Measurements from ENCODE around the gene ZNF775.

ZNF775 gene

GRCh38 chr7:150412518-150413488, 33.7 kb downstream of the ZNF775 start:
- DNase-seq (ENCODE audit: low read depth in 2 of 2) = no peak

GRCh38 chr7:150413640-150414081, 34.5 kb downstream of the ZNF775 start:
- DNase-seq (ENCODE audit: low read depth in 2 of 2) = no peak

- no peak for DNase-seq (ENCODE audit: low read depth in 2 of 2)
These were observed 36.3 kb downstream of the ZNF775 start for GRCh38 chr7:150415161-150416153.

- no peak for DNase-seq (ENCODE audit: low read depth in 2 of 2)
These were observed 38.1 kb downstream of the ZNF775 start for GRCh38 chr7:150417239-150417638.

GRCh38 chr7:150417863-150418262, 38.7 kb downstream of the ZNF775 start:
- no peak for DNase-seq (ENCODE audit: low read depth in 2 of 2)

GRCh38 chr7:150420242-150420641, 41.1 kb downstream of the ZNF775 start:
- no peak for DNase-seq (ENCODE audit: low read depth in 2 of 2)

- peak; percentile 75 to 81 for DNase-seq (ENCODE audit: low read depth in 2 of 2)
These were observed 42.0 kb downstream of the ZNF775 start for GRCh38 chr7:150420987-150421674.

GRCh38 chr7:150421831-150422230, 42.7 kb downstream of the ZNF775 start:
- DNase-seq (ENCODE audit: low read depth in 2 of 2) = no peak

- DNase-seq (ENCODE audit: low read depth in 2 of 2) = no peak
These were observed 46.5 kb downstream of the ZNF775 start for GRCh38 chr7:150425670-150426069.

- no peak for DNase-seq (ENCODE audit: low read depth in 2 of 2)
These were observed 49.7 kb downstream of the ZNF775 start for GRCh38 chr7:150428671-150429451.

GRCh38 chr7:150429699-150430098, 50.6 kb downstream of the ZNF775 start:
- no peak for DNase-seq (ENCODE audit: low read depth in 2 of 2)

- no peak for DNase-seq (ENCODE audit: low read depth in 2 of 2)
These were observed 51.4 kb downstream of the ZNF775 start for GRCh38 chr7:150430465-150431085.

- no peak for DNase-seq (ENCODE audit: low read depth in 2 of 2)
These were observed 52.9 kb downstream of the ZNF775 start for GRCh38 chr7:150431839-150432658.

GRCh38 chr7:150432915-150433892, 54.1 kb downstream of the ZNF775 start:
- no peak for DNase-seq (ENCODE audit: low read depth in 2 of 2)

- no peak for DNase-seq (ENCODE audit: low read depth in 2 of 2)
These were observed 55.1 kb downstream of the ZNF775 start for GRCh38 chr7:150434240-150434639.

GRCh38 chr7:150435047-150435389, 55.9 kb downstream of the ZNF775 start:
- no peak for DNase-seq (ENCODE audit: low read depth in 2 of 2)

GRCh38 chr7:150435390-150436073, 56.4 kb downstream of the ZNF775 start:
- no peak for DNase-seq (ENCODE audit: low read depth in 2 of 2)

GRCh38 chr7:150439967-150440366, 60.8 kb downstream of the ZNF775 start:
- DNase-seq (ENCODE audit: low read depth in 2 of 2) = no peak
